ENCODE data around the gene SUMO4.

GRCh38 chr6:149421132-149421531 is 21.1 kb downstream of the SUMO4 start:
- TF ChIP-seq CTCF (IDR thresholded peaks at IDR 0.05) (no peak), POLR2A (IDR thresholded peaks at IDR 0.05) (no peak), POLR2AphosphoS5 (IDR thresholded peaks at IDR 0.05) (no peak)
